ENCODE data around the gene BRD9. TPM values are rescaled to one million over a fixed set of nuclear protein-coding genes. Genes with fewer than 3 reads are reported as not detected.
"Not testable (repeated sequence)": the region's sequence is repeated elsewhere in the genome, so short reads cannot be mapped to it uniquely, and the experiment has no call there.

Gene BRD9
- total and polyA plus RNA-seq, 2 of the 13 experiments (the other 11 are each of a cell fraction or from before 2014, with no cell fraction given): 5.2 to 22.9 TPM

- peaks cover 2 to 28% of the 10 kb centered on the region in 2 experiments for H3K27me3 ChIP-seq (ENCODE audit: control insufficient read depth in 1 of 2, insufficient read depth in 2 of 2, low read length in 2 of 2)
- H3K36me3 ChIP-seq (replicated peaks in 1 of 2; ENCODE audit: control insufficient read depth in 1 of 2, insufficient read depth in 2 of 2, low read length in 2 of 2); intact Hi-C loops (cut with micrococcal nuclease; ENCODE audit: unreplicated experiment); ATAC-seq; H3K27ac ChIP-seq (ENCODE audit: extremely low read length, insufficient read depth, low read length); BruUV-seq (replicated peaks); H4K20me1 ChIP-seq (ENCODE audit: insufficient read depth, low read length); H3K9me3 ChIP-seq (ENCODE audit: low read length); H3K4me2 ChIP-seq (ENCODE audit: low read depth, low read length); H3K9ac ChIP-seq (ENCODE audit: insufficient read depth, low read depth, low read length); H3K79me2 ChIP-seq (ENCODE audit: insufficient read depth, low read length); H3K4me1 ChIP-seq (ENCODE audit: insufficient read depth, low read length); H3K4me3 ChIP-seq (replicated peaks in 1 of 3; ENCODE audit: insufficient read depth in 1 of 3, low read depth in 2 of 3, low read length in 3 of 3); in situ Hi-C loops (cut with HindIII; ENCODE audit: extremely low pct_ligation_motif_present, low pct_unique_long_range_greater_than_20kb); FAIRE-seq; POLR2A ChIA-PET; DNase-seq (ENCODE audit: low spot score); H2AFZ ChIP-seq (ENCODE audit: low read length); CTCF ChIA-PET (ENCODE audit: low intra/inter-chr PET ratio, low total read pairs): not testable (repeated sequence)
These were observed 41.4 kb upstream of the BRD9 start for GRCh38 chr5:933951-934350.

GRCh38 chr5:933251-933861 lies 40.8 kb upstream of the BRD9 start:
- no peak for FAIRE-seq
- in situ Hi-C loops (cut with HindIII; ENCODE audit: extremely low pct_ligation_motif_present, low pct_unique_long_range_greater_than_20kb) (no loop called here), intact Hi-C loops (cut with micrococcal nuclease; ENCODE audit: unreplicated experiment) (no loop called here)
- no TSS peak for BruUV-seq (replicated peaks)
- POLR2A ChIA-PET: no interaction called here
- CTCF ChIA-PET (ENCODE audit: low intra/inter-chr PET ratio, low total read pairs): no interaction called here
- H3K27me3 ChIP-seq (ENCODE audit: control insufficient read depth in 1 of 2, insufficient read depth in 2 of 2, low read length in 2 of 2): peaks cover 2 to 26% of the 10 kb centered on the region in 2 experiments
- no peak for ATAC-seq
- WGBS (ENCODE audit: low lambda C conversion rate): 53% methylated on average over 3 of the region's 3 CpGs
- H2AFZ ChIP-seq (ENCODE audit: low read length): no peak overlapping the region
- H3K4me2 ChIP-seq (ENCODE audit: low read depth, low read length): no peak overlapping the region
- no peaks in the 10 kb centered on the region for H3K36me3 ChIP-seq (replicated peaks in 1 of 2; ENCODE audit: control insufficient read depth in 1 of 2, insufficient read depth in 2 of 2, low read length in 2 of 2)
- DNase-seq (ENCODE audit: low spot score): no peak
- no peaks in the 10 kb centered on the region for H3K9me3 ChIP-seq (ENCODE audit: low read length)
- TF ChIP-seq BRCA1 (CRISPR knock-in tag; IDR thresholded peaks at IDR 0.05): no peak
- no peak for TF ChIP-seq MAF1 (CRISPR knock-in tag; IDR thresholded peaks at IDR 0.05; ENCODE audit: borderline replicate concordance)
- no peak for TF ChIP-seq NFKBIZ (CRISPR knock-in tag; IDR thresholded peaks at IDR 0.05)
- TF ChIP-seq, protein P1, sequence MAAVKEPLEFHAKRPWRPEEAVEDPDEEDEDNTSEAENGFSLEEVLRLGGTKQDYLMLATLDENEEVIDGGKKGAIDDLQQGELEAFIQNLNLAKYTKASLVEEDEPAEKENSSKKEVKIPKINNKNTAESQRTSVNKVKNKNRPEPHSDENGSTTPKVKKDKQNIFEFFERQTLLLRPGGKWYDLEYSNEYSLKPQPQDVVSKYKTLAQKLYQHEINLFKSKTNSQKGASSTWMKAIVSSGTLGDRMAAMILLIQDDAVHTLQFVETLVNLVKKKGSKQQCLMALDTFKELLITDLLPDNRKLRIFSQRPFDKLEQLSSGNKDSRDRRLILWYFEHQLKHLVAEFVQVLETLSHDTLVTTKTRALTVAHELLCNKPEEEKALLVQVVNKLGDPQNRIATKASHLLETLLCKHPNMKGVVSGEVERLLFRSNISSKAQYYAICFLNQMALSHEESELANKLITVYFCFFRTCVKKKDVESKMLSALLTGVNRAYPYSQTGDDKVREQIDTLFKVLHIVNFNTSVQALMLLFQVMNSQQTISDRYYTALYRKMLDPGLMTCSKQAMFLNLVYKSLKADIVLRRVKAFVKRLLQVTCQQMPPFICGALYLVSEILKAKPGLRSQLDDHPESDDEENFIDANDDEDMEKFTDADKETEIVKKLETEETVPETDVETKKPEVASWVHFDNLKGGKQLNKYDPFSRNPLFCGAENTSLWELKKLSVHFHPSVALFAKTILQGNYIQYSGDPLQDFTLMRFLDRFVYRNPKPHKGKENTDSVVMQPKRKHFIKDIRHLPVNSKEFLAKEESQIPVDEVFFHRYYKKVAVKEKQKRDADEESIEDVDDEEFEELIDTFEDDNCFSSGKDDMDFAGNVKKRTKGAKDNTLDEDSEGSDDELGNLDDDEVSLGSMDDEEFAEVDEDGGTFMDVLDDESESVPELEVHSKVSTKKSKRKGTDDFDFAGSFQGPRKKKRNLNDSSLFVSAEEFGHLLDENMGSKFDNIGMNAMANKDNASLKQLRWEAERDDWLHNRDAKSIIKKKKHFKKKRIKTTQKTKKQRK (IDR thresholded peaks at IDR 0.05; ENCODE audit: low read length): no peak
- no peak for TF ChIP-seq MATR3 (CRISPR knock-in tag; IDR thresholded peaks at IDR 0.05)
- no peak for TF ChIP-seq ZNF446 (CRISPR knock-in tag; IDR thresholded peaks at IDR 0.05)
- no peak for TF ChIP-seq AHR (CRISPR knock-in tag; IDR thresholded peaks at IDR 0.05)
- TF ChIP-seq, protein P2, sequence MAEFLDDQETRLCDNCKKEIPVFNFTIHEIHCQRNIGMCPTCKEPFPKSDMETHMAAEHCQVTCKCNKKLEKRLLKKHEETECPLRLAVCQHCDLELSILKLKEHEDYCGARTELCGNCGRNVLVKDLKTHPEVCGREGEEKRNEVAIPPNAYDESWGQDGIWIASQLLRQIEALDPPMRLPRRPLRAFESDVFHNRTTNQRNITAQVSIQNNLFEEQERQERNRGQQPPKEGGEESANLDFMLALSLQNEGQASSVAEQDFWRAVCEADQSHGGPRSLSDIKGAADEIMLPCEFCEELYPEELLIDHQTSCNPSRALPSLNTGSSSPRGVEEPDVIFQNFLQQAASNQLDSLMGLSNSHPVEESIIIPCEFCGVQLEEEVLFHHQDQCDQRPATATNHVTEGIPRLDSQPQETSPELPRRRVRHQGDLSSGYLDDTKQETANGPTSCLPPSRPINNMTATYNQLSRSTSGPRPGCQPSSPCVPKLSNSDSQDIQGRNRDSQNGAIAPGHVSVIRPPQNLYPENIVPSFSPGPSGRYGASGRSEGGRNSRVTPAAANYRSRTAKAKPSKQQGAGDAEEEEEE (CRISPR knock-in tag; IDR thresholded peaks at IDR 0.05; ENCODE audit: borderline replicate concordance): no peak
- no peak for TF ChIP-seq TRIM24 (CRISPR knock-in tag; IDR thresholded peaks at IDR 0.05)
- no peak for TF ChIP-seq CBX1 (IDR thresholded peaks at IDR 0.05; ENCODE audit: low read depth)
- no peak for TF ChIP-seq ZNF773 (CRISPR knock-in tag; IDR thresholded peaks at IDR 0.05; ENCODE audit: borderline replicate concordance)
- TF ChIP-seq ZFP82 (CRISPR knock-in tag; IDR thresholded peaks at IDR 0.05; ENCODE audit: borderline replicate concordance): no peak
- TF ChIP-seq, protein P3, sequence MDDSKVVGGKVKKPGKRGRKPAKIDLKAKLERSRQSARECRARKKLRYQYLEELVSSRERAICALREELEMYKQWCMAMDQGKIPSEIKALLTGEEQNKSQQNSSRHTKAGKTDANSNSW (CRISPR knock-in tag; IDR thresholded peaks at IDR 0.05; ENCODE audit: borderline replicate concordance): no peak
- TF ChIP-seq ZSCAN29 (CRISPR knock-in tag; conservative IDR thresholded peaks at IDR 0.05): no peak
- H3K9ac ChIP-seq (ENCODE audit: insufficient read depth, low read depth, low read length): no peak overlapping the region
- no peaks in the 10 kb centered on the region for H3K4me1 ChIP-seq (ENCODE audit: insufficient read depth, low read length)
- no peak overlapping the region for H3K27ac ChIP-seq (ENCODE audit: extremely low read length, insufficient read depth, low read length)
- no peaks in the 10 kb centered on the region for H3K79me2 ChIP-seq (ENCODE audit: insufficient read depth, low read length)
- H4K20me1 ChIP-seq (ENCODE audit: insufficient read depth, low read length): no peaks in the 10 kb centered on the region
- no peak overlapping the region for H3K4me3 ChIP-seq (replicated peaks in 1 of 3; ENCODE audit: insufficient read depth in 1 of 3, low read depth in 2 of 3, low read length in 3 of 3)

All from HepG2 (cell line).